H9 (cell line): Measurements from ENCODE around the gene PFKFB2. TPM values are rescaled to one million over a fixed set of nuclear protein-coding genes. Genes with fewer than 3 reads are reported as not detected.

ENCODE experiments used
- DNase-seq: peaks from one replicate; pipeline ENCODE4 v3.0.0-alpha.2; 2017
- H2AFZ ChIP-seq: one replicate; pipeline ENCODE4 v1.6.1; 2013; ENCODE audit warnings: mild to moderate bottlenecking, low read length, control low read depth, moderate library complexity
- H2AK5ac ChIP-seq: 2 replicates; pipeline ENCODE4 v1.6.1; 2013; ENCODE audit warnings: low read length, control low read depth, mixed read lengths; ENCODE audit not compliant: insufficient read length
- H2BK120ac ChIP-seq: one replicate; pipeline ENCODE4 v1.6.1; 2013; ENCODE audit warnings: low read depth, mild to moderate bottlenecking, low read length, control low read depth, inconsistent platforms; ENCODE audit not compliant: poor library complexity, severe bottlenecking
- H2BK12ac ChIP-seq: 2 replicates; pipeline ENCODE4 v1.6.1; 2013; ENCODE audit warnings: low read length, control low read depth, mixed read lengths, low read depth; ENCODE audit not compliant: insufficient read length
- H2BK15ac ChIP-seq: 2 replicates; pipeline ENCODE4 v1.6.1; 2013; ENCODE audit warnings: low read depth, low read length, control low read depth
- H2BK20ac ChIP-seq: one replicate; pipeline ENCODE4 v1.6.1; 2013; ENCODE audit warnings: low read depth, mild to moderate bottlenecking, low read length, control low read depth, inconsistent platforms; ENCODE audit not compliant: poor library complexity, severe bottlenecking
- H2BK5ac ChIP-seq: 2 replicates; pipeline ENCODE4 v1.6.1; 2013; ENCODE audit warnings: low read length, control low read depth, mixed read lengths; ENCODE audit not compliant: insufficient read length
- H3K14ac ChIP-seq: 2 replicates; pipeline ENCODE4 v1.6.1; 2013; ENCODE audit warnings: low read length, control low read depth; ENCODE audit not compliant: insufficient read depth
- H3K18ac ChIP-seq: 2 replicates; pipeline ENCODE4 v1.6.1; 2013; ENCODE audit warnings: low read depth, mild to moderate bottlenecking, mixed read lengths, low read length, control low read depth; ENCODE audit not compliant: insufficient read length
- H3K23ac ChIP-seq: 2 replicates; pipeline ENCODE4 v1.6.1; 2013; ENCODE audit warnings: low read length, control low read depth, mixed read lengths, low read depth; ENCODE audit not compliant: insufficient read length
- H3K23me2 ChIP-seq: 2 replicates; pipeline ENCODE4 v1.6.1; 2013; ENCODE audit warnings: low read depth, mild to moderate bottlenecking, mixed read lengths, low read length, control low read depth; ENCODE audit not compliant: insufficient read length, poor library complexity, severe bottlenecking
- H3K27ac ChIP-seq: 2 replicates; pipeline ENCODE4 v1.5.1; 2013; ENCODE audit warnings: low read length, control low read depth, mixed read lengths, low read depth; ENCODE audit not compliant: insufficient read length
- H3K27me3 ChIP-seq: 2 replicates; pipeline ENCODE4 v1.6.1; 2013; ENCODE audit warnings: low read length, control low read depth, inconsistent platforms; ENCODE audit not compliant: insufficient read depth
- H3K4ac ChIP-seq: 2 replicates; pipeline ENCODE4 v1.6.1; 2013; ENCODE audit warnings: low read depth, mild to moderate bottlenecking, control low read depth, inconsistent platforms, low read length, moderate library complexity
- H3K4me1 ChIP-seq: 2 replicates; pipeline ENCODE4 v1.6.1; 2013; ENCODE audit warnings: low read length, control low read depth, inconsistent platforms; ENCODE audit not compliant: insufficient read depth
- H3K4me2 ChIP-seq: 2 replicates; pipeline ENCODE4 v1.6.1; 2013; ENCODE audit warnings: low read length, control low read depth, mixed read lengths; ENCODE audit not compliant: insufficient read length, insufficient read depth
- H3K56ac ChIP-seq: 2 replicates; pipeline ENCODE4 v1.6.1; 2013; ENCODE audit warnings: low read depth, mild to moderate bottlenecking, mixed read lengths, low read length, control low read depth; ENCODE audit not compliant: insufficient read length
- H3K79me1 ChIP-seq: 2 replicates; pipeline ENCODE4 v1.6.1; 2013; ENCODE audit warnings: low read depth, mild to moderate bottlenecking, moderate library complexity, low read length, control low read depth, inconsistent platforms; ENCODE audit not compliant: insufficient read depth, poor library complexity, severe bottlenecking
- H3K79me2 ChIP-seq: 2 replicates; pipeline ENCODE4 v1.6.1; 2013; ENCODE audit warnings: low read length, control low read depth, inconsistent platforms; ENCODE audit not compliant: insufficient read depth
- H3K9ac ChIP-seq: 2 replicates; pipeline ENCODE4 v1.6.1; 2013; ENCODE audit warnings: low read length, control low read depth, mixed read lengths; ENCODE audit not compliant: insufficient read length; ENCODE audit errors: extremely low read depth
- H3K9me3 ChIP-seq: one replicate; pipeline ENCODE4 v1.6.1; 2013; ENCODE audit warnings: low read depth, low read length, inconsistent platforms; ENCODE audit not compliant: control insufficient read depth
- H3T11ph ChIP-seq: one replicate; pipeline ENCODE4 v1.6.1; 2013; ENCODE audit warnings: mild to moderate bottlenecking, low read length, control low read depth, inconsistent platforms
- H4K20me1 ChIP-seq: one replicate; pipeline ENCODE4 v1.6.1; 2013; ENCODE audit not compliant: control insufficient read depth, insufficient read length, insufficient read depth
- H4K5ac ChIP-seq: 2 replicates; pipeline ENCODE4 v1.6.1; 2013; ENCODE audit warnings: low read depth, mild to moderate bottlenecking, mixed read lengths, low read length, control low read depth; ENCODE audit not compliant: insufficient read length
- H4K8ac ChIP-seq: replicated peaks from 2 replicates; pipeline ENCODE4 v1.6.1; 2013; ENCODE audit warnings: low read length, control low read depth, mixed read lengths, low read depth; ENCODE audit not compliant: insufficient read length
- H4K91ac ChIP-seq: 2 replicates; pipeline ENCODE4 v1.6.1; 2013; ENCODE audit warnings: low read depth, mild to moderate bottlenecking, moderate library complexity, mixed read lengths, low read length, control low read depth; ENCODE audit not compliant: insufficient read length
- H3K27ac Mint-ChIP-seq, 3 experiments: 2 replicates in 2 of 3; 3 replicates in 1 of 3; pipeline ENCODE4 v1.8.0; 2020 to 2021; ENCODE audit warnings: mixed read lengths in 3 of 3, mild to moderate bottlenecking in 1 of 3, moderate library complexity in 1 of 3
- H3K27me3 Mint-ChIP-seq: 2 replicates; pipeline ENCODE4 v1.8.0; 2021; ENCODE audit warnings: low read depth, mild to moderate bottlenecking, moderate library complexity, mixed read lengths
- H3K36me3 Mint-ChIP-seq, 3 experiments: 2 replicates in 2 of 3; 3 replicates in 1 of 3; pipeline ENCODE4 v1.8.0; 2020 to 2021; ENCODE audit warnings: low read depth in 3 of 3, mixed read lengths in 3 of 3; ENCODE audit not compliant: insufficient read depth in 1 of 3
- H3K4me1 Mint-ChIP-seq, 2 experiments: 2 replicates each; pipeline ENCODE4 v1.8.0; 2020; ENCODE audit warnings: mixed read lengths in 2 of 2
- H3K4me3 Mint-ChIP-seq, 2 experiments: 2 replicates in 1 of 2; 3 replicates in 1 of 2; pipeline ENCODE4 v1.8.0; 2020 to 2021; ENCODE audit warnings: mild to moderate bottlenecking in 2 of 2, mixed read lengths in 2 of 2, moderate library complexity in 1 of 2
- H3K9me3 Mint-ChIP-seq, 2 experiments: 2 replicates in 1 of 2; 3 replicates in 1 of 2; pipeline ENCODE4 v1.8.0; 2020; ENCODE audit warnings: mild to moderate bottlenecking in 2 of 2, mixed read lengths in 2 of 2, moderate library complexity in 1 of 2
- CTCF ChIP-seq: fragments of 200-600 bp; sonication (generic); conservative IDR thresholded peaks from 3 replicates; pipeline ENCODE4 v1.8.0; 2021; ENCODE audit warnings: antibody characterized with exemption, mild to moderate bottlenecking
- WGBS: extraction: QIAGEN DNeasy Blood & Tissue Kit; methylation state at CpG from one replicate; pipeline ENCODE4 v1.1.7; 2013; ENCODE audit warnings: missing lambda C conversion rate, low lambda C conversion rate, mixed read lengths; ENCODE audit not compliant: insufficient read length; ENCODE audit errors: extremely low coverage; 5-methylcytosine and 5-hydroxymethylcytosine counted together
- total RNA-seq: library from RNA; stranded (reverse); gene quantifications from 2 replicates; pipeline ENCODE4 v1.2.1, GENCODE V29; 2021

The PFKFB2 gene
- total RNA-seq, 1 experiment from 2014 or later = 14.6 TPM

DNA sequence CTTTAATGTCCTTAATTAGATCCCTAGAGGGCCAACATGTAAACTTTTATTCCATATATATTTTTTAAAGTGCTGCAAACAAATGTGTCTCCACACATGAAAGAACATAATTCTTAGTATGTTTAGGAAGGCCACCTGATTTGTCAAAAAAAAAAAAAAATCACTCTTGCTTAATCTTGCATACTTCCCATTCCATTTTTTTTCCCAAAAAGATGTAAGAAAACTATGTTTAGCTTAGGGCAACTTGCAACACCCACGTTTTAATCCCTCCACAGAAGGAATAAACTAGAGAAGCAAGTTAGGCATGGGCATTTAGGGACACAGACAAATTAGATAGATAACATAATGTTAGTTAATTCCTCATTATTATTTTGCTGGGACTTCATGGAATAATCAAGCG lies 7.6 kb upstream of the PFKFB2 start:
- Histone ChIP-seq H3K14ac (no peak overlapping the region), H4K5ac (no peak overlapping the region), H2BK120ac (no peak overlapping the region), H3K27ac (no peak overlapping the region), H3K9ac (no peak overlapping the region), H3K18ac (no peak overlapping the region), H4K91ac (no peak overlapping the region), H2BK12ac (no peak overlapping the region), H2BK20ac (no peak overlapping the region), H3K56ac (no peak overlapping the region), H2AK5ac (no peak overlapping the region), H2BK5ac (no peak overlapping the region), H3K27me3 (no peaks in the 10 kb centered on the region), H3K79me1 (no peaks in the 10 kb centered on the region), H3K9me3 (no peaks in the 10 kb centered on the region), H4K8ac (no peak overlapping the region), H2AFZ (no peak overlapping the region), H3K23ac (no peak overlapping the region), H3T11ph (no peak overlapping the region), H2BK15ac (no peak overlapping the region), H3K4me1 (no peaks in the 10 kb centered on the region), H3K4ac (no peak overlapping the region), H3K23me2 (no peaks in the 10 kb centered on the region), H3K4me2 (no peak overlapping the region), H4K20me1 (no peaks in the 10 kb centered on the region), H3K79me2 (peaks cover 10% of the 10 kb centered on the region; the same call in 1 of the 2 replicates)
- TF ChIP-seq CTCF = no peak
- H3K4me1 Mint-ChIP-seq = peaks cover 27 to 28% of the 10 kb centered on the region in 2 experiments
- H3K36me3 Mint-ChIP-seq = peaks cover 13 to 29% (median 24%) of the 10 kb centered on the region in 3 experiments
- no peaks in the 10 kb centered on the region for H3K27me3 Mint-ChIP-seq
- H3K27ac Mint-ChIP-seq = no peak overlapping the region
- no peak for DNase-seq
- H3K9me3 Mint-ChIP-seq = peaks cover 0 to 1% of the 10 kb centered on the region in 2 experiments; a peak in 2 of 5 replicates
- no peak overlapping the region for H3K4me3 Mint-ChIP-seq
- no CpG with 5 or more reads among the region's 2 CpGs for WGBS
